AG09319 (cell line): ENCODE results near the gene STAU1.

Experiments
- DNase-seq: peaks from one replicate; pipeline ENCODE4 v3.0.0-alpha.2; 2010; ENCODE audit warnings: low read depth; ENCODE audit errors: extremely low read depth
- TF ChIP-seq, protein P1 (sequence below): IDR thresholded peaks from 2 replicates; pipeline ENCODE4 v1.5.1; 2011; ENCODE audit warnings: low read depth, mild to moderate bottlenecking, inconsistent platforms, low read length, moderate library complexity

Gene STAU1

DNA sequence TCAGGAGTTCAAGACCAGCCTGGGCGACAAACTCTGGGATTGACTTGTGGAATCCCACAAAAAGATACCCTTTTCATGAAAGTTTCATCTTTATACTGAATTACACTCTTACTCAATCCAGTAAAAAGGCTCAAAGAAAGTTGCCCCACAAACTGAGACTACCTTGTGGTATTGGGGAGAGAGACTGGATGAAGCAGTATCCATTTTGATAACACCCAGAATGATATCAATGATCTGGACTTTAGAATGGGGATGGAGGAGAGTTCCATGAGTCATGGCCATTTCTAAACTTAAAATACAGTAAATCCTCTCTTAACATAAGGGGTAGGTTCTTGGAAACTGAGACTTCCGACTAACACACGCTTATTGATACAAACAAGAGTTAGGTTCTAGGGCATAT lies 4.7 kb downstream of the STAU1 start:
- TF ChIP-seq, protein P1, sequence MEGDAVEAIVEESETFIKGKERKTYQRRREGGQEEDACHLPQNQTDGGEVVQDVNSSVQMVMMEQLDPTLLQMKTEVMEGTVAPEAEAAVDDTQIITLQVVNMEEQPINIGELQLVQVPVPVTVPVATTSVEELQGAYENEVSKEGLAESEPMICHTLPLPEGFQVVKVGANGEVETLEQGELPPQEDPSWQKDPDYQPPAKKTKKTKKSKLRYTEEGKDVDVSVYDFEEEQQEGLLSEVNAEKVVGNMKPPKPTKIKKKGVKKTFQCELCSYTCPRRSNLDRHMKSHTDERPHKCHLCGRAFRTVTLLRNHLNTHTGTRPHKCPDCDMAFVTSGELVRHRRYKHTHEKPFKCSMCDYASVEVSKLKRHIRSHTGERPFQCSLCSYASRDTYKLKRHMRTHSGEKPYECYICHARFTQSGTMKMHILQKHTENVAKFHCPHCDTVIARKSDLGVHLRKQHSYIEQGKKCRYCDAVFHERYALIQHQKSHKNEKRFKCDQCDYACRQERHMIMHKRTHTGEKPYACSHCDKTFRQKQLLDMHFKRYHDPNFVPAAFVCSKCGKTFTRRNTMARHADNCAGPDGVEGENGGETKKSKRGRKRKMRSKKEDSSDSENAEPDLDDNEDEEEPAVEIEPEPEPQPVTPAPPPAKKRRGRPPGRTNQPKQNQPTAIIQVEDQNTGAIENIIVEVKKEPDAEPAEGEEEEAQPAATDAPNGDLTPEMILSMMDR, result no peak
- DNase-seq, result no peak

- TF ChIP-seq, protein P1, result no peak
- DNase-seq, result no peak
Observed at GRCh38 chr20:49181265-49181877, 6.8 kb downstream of the STAU1 start.

DNA sequence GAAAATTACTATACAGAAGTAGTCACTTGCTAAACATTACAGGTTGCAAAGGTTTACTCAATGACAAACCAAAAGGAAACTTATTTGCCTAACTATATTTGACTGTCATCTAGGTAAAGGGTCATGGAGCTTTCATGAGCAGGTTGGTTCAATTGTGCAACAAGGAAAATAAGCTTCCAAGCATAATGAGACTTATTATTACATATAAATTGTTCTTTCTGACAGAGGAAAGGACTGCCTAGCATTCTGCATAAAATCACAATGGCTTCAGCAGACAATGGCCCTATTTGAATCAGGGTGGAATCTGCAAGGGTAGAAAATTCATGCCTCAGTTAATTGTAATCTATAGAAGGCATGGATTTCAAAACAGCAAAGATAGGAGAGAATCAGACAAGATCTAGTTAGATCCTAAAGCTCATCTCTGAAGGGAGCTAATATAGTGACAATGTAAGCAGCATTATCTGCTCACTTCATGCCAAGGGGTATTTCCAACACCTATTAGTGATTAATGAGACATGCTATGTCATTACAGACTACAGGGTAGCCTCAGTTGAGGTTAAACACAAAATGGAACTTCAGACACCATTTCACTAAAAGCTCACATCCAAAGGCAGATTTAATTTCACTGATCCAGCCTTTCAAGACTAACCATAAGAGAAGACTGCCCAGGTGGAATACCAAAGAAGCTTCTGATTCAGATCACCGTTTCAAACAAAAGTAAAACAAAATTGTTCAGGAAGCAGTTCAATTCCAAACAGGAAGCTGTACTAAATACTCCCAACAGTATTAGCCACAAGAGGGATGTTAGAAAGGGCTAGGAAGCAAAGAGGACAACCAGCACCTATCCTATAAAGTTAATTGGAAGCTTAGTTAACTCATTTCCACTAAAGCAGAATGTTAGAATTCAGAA lies 8.5 kb downstream of the STAU1 start:
- no peak for DNase-seq
- TF ChIP-seq, protein P1, result no peak

DNA sequence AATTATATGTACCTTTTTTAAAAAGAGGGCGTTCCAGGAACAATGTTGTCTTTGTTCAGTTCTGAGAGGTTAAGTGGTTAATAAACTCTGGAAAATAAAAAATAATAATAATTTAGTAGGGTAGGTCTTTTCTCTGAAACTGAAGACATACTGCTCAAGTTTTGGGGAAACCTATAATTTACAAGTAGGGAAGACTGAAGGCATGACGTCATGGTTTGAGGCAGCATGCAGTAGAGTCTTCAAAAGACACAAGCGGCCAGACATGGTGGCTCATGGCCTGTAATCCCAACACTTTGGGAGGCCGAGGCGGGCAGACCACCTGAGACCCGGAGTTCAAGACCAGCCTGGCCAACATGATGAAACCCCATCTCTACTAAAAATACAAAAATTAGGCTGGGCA lies 14.0 kb downstream of the STAU1 start:
- DNase-seq, result no peak
- TF ChIP-seq, protein P1, result no peak

DNA sequence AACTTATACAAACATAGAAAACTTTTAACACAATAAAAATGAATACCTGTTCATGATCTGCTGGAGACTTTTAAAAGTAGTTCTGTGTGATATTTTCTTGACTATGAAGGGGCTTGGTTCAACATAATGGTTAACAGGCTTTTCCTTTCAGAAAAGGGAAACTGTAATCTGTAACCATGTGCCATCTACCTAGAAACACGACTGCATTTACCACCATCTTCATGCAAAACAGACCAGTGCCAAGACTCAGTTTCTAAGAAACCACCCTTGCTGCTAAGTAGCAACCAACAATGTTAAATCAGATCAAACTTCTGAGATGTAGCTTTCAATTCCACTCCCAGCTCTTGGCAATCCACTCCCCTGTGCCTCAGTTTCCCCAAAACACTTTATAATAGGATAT lies 15.7 kb downstream of the STAU1 start:
- no peak for DNase-seq
- TF ChIP-seq, protein P1, result no peak

- DNase-seq, result no peak
- TF ChIP-seq, protein P1, result no peak
Observed at GRCh38 chr20:49171909-49172308, 16.2 kb downstream of the STAU1 start.

GRCh38 chr20:49170714-49171113 lies 17.4 kb downstream of the STAU1 start:
- DNase-seq, result no peak
- TF ChIP-seq, protein P1, result no peak
